Measurements from ENCODE around the gene FST.

FST gene

DNA sequence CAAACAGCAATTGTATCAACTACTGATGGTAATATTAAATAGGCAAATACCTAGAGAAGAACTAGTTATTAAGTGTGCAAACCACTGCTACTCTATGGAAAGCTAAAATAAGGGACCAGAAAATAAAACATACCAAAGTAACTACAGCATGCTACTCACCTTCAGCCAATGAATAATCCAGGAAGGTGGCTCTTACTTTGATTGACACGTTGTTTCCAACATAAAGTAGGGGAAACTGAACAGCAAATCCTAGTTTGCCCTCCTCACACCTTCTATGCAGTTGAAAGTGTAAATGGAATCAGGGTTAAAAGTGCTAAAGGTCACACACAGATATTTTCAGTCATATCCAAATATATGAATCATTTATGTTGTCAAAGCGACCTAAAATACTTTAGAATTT lies 5.1 kb upstream of the FST start:
- no peak for DNase-seq

DNA sequence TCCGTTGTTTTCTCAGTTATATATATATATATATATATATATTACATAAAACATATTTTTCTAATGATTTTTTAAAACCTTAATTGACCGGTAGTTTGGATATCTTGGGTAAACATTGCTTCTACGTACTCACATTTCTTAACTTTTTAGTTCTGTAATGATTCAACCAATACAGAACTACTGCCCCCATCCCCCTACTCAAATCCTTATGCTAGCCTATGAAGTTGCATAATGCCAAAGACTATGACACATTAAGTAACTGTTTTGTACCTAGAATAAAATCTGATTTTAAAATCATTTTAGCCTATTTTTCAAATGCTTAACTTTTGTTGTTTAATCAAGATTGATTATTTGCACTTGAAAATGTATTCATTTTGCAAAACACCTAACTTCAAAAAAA lies 4.4 kb upstream of the FST start:
- DNase-seq: no peak

DNA sequence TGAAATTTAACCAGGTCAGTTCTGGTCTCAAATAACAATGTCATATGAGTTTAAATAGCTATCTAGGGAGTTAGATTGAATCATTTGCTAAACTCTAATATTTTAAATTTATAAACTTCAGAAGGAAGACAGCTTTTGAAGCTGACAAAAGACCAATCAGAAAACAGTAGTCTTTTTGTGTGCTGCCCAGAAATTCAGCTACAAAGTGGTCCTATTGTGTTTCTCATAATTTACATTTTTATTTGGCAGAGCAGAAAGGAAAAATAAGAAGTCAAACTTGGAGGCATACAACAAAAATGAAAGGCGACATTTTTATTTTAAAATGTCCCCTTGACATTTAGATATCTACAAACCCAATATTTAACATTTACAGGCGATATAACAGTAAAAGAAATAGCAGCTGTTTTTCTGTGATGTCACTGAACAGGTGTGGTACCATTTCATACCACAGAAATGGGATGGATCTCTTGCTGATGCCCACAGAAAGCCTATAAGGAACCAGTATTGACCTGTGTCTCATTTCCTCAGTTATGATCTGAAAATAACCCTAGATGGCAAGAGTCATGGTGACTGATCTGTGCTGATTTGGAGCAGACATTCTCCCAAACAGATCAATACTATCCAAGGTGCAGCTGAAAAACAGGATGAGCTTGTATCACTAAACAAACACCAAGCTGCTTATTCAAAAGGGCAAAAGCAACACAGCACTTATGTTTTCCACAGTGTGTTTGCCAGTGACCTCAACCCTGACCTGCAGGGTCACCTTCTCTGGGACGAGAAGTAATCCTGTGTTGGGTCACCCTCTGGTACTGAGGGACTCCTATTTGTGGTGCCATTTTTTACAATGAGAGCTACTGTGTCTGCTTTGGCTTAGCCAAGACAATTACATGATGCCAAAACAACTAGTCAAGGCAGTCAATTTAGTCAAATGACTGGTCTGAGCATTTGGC lies 3.6 kb upstream of the FST start:
- no peak for DNase-seq

DNA sequence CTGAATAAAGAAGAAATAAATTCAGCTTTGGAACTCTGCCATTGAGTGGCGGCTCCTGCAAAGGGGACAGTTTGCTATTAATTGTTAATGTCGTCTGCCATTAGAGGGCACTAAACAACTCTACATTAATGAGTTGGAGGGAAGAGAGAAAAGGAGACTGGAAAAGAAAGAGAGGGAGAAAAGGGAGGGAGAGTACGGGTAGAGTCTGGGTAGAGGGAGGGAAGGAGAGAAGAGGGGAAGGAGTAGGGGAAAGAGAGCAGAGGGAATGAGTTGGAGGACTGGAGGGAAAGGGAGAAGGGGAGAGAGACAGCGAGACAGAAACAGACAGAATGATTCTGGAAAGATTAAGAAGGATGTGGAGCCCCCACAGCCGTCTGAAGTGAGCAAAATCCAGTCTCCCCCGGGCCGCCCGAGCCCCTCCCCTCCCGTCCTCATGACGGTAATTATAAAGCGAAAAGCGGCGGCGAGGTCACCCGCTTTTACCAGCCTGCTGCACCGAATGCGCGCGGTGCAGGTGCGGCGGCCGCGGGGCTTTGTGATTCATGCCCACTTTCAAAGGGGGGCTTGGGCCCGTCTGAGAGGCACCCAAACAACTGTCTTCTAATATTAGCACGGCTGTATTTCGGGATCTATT lies 1.9 kb upstream of the FST start:
- DNase-seq: no peak

DNA sequence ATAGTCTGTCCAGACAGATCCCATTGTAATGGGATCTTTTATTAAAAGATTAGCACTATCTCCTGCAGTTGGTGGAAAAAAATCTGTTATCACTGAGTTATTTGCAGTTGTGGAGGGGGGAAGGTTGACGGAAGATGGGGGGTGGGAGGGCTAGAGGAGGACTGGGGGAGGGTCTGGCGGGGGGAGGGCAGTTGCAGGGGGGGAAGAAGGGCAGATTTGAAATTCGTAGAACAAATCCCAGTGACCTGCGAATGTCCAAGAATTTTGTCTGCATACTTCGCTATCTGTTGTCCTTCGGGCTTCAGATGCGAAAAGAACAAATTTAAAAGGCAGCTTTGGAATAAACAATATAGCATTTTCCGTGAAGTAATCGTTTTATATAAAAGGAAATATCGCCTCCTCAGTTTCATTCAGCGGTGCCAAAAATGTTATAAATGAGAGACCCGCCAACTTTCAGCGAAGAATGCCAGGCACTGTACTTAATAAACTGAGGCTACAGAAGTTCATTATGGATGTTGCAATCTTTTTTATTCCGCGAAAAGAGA lies 1.3 kb upstream of the FST start:
- DNase-seq: no peak

DNA sequence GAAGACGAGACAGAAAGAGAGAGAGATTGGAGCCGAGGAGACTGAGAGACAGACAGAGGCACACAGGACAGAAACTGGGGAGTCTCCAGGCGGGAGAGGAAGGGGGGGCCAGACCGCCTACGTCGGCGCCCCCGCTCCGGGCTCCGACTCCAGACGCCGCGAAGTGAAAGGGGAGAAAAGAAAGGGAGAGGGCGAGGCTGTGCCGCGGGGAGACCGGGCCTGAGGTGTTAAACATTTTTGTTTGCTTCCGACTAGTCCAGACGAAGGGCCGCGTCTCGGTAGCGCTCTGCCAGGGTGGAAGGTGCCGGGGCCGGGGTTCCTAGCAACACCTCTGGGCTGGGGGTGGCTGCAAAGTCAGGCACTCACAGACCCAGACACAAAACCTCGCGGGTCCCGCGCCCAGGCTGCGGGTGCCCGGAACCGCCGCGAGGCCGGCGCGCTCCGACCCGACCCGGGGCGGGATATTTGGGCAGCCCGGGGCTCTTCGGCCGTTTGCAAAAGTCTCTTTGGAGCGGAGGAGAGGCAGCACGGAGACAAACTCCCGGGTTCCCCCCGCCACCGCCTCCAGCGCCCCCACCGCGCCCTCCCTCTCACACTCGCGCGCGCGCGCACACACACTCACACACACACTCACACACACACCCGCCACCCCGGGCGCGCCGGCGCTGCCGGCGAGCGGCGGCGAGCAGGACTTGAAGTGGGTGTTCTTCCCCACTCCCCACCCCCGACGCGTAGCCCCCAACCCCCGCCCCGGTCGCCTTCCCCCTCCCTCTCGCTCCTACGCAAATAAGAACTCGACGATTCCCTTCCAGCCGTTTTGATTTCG lies 626 bp upstream of the FST start:
- no peak for DNase-seq

DNA sequence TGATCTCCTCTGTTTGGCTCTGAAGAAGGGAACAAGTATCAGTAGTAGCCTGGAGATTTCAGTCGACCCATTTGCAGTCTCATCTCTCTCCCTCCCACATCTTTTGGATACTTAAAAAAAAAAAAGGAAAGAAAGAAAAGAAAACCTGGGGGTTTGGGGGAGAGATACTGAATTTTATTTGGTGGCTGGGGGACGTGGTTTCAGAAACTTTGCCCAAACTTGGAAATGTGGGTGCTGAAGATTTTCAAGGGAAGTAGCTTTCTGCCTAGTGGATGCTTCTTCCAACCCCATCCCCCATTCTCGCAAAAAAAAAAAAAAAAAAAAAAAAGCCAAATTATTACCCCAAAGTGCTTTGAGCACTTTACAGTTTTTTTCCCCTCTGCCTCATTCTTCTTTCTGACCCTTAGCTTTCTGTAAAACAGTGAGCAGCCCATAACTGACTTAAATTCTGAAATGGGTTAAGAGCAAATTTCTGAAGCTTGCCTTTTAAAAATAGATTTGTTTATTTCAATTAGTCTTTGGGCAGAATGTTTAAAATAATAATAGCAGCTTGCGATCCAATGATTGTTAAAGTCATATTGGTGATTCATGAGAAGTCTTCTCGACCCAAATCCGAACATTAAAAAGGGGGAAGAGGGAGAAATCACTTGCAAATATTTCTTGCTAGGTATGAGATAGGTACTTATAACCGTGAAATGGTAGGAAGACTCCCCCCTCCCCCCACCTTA lies 894 bp downstream of the FST start:
- no peak for DNase-seq

DNA sequence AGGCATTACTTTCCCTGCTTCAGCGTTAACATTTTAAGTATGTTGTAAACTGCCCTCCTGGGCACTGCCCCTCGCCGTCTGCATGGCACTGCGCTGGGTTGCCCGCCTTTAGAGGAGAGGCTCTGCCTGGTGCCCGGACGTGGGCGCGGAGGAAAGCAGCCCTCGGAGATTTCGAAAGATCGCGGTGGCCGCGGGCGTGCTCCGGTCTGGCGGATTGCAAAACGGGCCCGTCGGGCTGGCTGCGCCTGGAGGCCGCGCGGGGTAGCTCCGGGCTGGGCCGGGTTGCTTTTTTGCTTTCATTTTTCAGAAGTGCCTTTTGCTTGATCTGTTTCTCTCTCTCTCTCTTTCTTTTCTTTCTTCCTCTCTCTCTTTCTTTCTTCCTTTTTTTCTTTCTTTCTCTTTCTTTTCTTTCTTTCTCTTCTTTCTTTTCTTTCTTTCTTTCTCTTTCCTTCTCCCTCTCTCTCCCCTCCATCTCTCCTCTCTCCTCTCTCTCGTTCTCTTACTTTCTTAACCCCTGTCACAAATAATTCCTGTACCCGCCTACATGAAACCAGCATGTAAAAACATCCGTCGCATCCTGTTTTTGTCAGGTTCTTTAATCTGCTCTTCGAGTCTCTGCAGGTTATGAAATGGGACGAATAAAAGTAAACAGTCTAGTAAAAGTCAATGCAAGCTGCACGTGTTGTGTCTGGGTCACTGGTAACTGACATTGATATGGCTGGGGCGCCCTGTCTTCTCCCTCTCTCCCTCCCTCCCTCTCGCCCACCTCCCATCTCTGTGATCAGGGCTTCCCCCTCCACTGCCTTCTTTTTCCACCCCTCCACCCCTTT lies 1.7 kb downstream of the FST start:
- DNase-seq: no peak

DNA sequence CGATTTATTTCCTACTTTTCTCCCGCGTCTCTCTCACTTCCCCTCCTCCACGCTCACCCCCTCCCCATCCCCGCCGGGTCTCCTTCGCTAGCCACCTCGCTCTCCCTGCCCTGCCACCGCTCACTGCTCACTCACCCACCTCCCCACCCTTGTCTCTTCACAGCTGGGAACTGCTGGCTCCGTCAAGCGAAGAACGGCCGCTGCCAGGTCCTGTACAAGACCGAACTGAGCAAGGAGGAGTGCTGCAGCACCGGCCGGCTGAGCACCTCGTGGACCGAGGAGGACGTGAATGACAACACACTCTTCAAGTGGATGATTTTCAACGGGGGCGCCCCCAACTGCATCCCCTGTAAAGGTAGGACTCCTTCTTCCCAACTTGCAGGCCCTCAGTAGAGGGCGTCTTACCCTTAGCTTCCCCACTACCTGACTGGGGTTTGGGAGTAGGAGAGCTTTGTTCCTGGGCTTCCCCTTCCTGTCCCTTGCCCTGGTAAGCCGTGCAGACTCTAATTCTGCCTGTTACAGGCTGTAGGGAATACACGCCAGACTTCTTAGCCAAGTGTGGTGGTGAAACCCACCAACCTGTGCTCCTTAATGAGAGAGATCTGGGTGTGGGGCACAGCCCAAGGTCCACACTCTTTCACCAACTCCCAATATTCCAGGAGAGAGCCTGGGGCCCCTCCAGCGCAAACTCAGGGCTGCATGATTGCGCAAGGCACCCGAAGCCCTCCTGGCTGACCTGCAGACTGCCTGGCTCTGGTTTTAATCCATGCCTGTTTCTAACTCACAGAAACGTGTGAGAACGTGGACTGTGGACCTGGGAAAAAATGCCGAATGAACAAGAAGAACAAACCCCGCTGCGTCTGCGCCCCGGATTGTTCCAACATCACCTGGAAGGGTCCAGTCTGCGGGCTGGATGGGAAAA lies 2.5 kb downstream of the FST start:
- no peak for DNase-seq

DNA sequence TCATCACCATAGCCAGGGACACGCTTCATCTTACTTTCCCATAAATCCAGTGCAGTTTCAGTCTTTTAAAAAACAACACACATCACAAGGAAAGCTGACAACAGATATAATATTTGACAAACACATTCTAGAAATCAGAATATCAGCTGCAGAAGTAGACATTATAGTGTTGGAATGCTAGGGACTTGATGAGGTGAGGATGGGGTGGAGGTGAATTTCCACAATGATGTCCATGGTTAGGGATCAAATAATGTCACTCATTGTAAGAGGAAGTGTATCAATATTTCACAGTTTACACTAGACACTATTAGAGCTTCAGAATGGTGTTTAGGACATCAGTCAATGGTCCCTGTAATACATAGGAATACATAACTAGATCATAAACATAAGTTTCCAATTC lies 7.0 kb downstream of the FST start:
- DNase-seq: no peak

DNA sequence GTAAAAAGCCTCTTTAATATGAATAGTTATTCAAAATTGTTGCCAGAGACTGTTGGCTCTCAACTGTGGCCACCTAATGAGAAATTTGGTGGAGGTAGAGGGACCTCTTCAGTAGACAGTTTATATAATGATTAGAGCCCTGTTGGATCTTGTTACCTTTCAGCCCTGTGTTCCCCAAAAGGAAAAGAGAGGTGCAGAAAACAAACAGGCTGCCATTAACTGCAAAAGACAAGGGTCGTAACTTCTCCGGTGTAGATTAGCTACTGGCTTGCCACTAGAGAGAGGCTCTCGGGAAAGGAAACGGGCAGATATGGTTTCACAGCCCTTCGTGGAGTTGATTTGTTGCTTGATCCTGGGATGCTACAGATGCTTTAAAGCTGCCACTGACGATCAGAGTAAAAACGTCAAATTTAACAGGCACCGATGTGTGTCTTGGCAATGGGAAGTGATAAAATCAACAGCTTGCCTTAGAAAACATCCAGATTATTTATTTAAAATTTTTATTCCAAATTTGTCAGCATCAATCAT lies 7.8 kb downstream of the FST start:
- DNase-seq: no peak

DNA sequence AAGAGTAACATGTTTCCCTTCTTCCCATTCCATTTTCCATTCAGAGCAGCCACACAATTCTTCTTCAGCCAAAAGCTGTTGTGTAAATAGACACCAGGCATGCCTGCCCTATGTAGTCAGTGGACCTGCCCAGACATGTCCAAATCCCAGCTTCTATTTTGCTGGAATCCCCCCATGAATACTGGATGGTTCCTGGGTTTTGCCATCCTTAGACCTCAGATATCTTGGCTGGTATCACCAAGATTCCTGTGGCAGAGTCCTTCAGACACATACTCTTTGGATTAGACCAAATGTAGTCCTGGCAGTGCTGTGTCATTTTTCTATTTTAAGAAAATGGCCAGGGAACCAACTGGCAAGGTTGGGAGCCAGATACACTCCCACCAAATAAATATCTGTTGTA lies 10.3 kb downstream of the FST start:
- DNase-seq: no peak

DNA sequence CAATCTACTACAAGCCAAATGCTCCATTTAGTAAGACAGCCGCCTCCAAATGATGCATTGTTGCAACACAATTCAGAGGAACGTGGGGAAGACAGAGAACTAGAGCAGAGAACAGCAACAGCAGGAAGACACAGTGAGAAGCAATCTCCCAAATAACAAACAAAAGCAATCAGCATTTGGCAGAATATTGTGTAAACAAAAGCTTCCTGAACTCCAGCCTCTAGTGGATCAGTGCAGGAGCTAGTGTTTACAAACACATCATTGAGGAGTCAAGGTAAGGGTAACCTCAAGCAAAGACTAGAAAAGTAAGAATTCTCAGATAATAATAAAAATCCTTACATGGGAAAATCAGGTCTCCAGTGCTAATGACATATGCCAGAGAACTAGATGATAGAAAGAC lies 20.6 kb downstream of the FST start:
- no peak for DNase-seq

DNA sequence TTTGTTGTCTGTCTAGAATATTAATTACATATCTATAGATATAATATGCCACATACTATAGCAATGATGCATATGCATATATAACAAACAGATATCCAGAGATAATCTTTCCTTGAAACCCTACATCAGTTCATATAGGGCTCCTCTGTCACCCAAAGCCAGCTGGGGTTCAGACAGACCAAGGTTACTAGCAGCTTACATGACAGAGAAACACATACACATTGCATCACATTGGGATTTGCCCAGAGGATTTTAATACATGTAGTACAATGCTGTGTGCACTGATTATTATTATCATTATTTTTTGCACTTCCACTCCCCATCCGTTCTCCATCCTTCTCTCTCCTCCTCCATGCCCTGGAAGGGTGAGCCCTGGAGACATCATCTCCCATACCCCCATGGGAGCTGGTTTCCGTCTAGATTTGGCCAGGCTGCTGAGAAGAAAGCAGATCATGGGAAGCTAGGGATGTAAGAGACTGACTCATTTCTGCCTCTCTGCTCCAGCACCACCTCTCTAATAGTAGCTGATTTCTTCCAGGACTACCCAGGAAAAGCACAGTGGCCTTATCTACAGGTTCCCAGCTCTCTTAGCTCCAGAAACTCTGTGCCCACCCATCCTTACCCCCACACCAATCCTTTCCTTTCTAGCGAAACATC lies 23.3 kb downstream of the FST start:
- DNase-seq: no peak

DNA sequence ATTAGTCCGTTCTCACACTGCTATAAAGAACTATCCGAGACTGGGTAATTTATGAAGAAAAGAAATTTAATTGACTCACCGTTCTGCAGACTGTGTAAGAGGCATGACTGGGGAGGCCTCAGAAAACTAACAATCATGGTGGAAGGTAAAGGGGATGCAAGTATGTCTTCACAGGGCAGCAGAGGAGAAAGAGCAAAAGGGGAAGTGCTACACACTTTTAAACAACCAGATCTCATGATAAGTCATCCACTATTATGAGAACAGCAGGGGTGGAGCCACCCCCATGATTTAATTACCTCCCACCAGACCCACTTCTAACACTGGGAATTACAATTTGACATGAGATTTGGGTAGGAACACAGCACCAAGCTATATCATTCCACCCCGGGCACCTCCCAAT lies 26.6 kb downstream of the FST start:
- DNase-seq: no peak

DNA sequence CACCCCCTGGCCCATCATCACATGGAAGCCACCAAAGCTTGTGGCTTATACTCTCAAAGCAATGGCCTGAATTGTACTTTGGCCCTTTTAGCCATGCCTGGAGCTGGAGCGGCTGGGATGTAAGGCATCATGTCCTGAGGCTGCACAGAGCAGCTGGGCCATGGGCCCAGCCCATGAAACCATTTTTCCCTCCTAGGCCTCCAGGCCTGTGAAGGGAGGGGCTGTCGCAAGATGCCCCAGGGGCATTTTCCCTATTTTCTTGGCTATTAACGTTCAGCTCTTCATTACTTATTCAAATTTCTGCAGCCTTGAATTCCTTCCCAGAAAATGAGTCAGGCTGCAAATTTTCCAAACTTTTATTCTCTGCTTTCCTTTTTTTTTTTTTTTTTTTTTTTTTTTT lies 27.7 kb downstream of the FST start:
- DNase-seq: no peak

DNA sequence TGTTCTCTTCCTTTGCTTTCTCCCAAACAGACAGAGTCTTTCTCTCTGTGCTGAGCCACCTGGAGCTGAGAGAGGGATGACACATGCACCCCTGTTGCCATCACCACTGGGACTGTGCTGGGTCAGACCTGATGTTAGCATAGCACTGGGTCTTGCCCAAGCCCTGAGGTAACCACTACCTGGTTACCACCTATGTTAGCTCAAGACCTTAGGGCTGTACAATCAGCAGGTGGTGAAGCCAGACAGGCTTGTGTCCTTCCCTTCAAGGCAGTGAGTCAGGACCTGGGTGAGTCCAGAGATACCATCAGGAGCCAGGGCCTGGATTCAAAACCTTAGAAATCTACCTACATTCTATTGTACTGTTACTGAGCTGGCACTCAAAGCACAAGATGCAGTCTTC lies 32.1 kb downstream of the FST start:
- DNase-seq: no peak

DNA sequence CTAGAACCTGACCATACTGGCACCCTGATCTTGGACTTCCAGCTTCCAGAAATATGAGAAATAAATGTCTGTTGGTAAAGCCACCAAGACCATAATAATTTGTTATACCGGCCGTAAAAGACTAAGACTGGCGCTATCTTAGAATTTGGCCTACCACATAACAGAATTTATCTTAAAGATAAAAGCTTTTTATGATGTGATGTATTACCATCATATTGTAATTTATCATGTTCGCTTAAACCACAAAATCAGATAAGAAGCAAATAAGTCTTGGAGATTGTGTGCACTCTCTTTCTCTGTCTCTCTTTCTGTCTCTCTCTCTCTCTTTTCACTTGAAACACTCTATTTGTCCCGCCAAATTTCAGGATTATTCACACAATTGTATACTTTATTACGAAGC lies 35.6 kb downstream of the FST start:
- DNase-seq: no peak

DNA sequence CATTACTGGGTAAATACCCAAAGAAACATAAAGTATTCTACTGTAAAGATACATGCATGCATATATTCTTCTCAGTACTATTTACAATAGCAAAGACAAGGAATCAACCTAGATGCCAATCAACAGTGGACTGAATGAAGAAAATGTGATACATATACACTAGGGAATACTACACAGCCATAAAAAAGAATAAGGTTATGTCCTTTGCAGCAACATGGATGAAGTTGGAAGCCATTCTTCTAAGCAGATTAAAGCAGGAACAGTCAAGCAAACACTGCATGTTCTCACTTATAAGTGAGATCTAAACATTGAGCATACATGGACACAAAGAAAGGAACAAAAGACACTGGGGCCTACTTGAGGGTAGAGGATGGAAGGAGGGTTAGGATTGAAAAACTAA lies 40.4 kb downstream of the FST start:
- no peak for DNase-seq
